Measurements from ENCODE around the gene RNASET2. TPM values are rescaled to one million over a fixed set of nuclear protein-coding genes. Genes with fewer than 3 reads are reported as not detected.

RNASET2 gene
- total RNA-seq, 4 donors from 2014 or later = 57.9 to 115 (median 103) TPM

- peaks cover 0 to 44% (median 2%) of the 10 kb centered on the region in 3 donors for H3K36me3 ChIP-seq
- DNase-seq (ENCODE audit: low spot score in 2 of 2) = no peak
- H3K27ac ChIP-seq = no peak overlapping the region
- no peaks in the 10 kb centered on the region for H3K27me3 ChIP-seq
- H3K9me3 ChIP-seq = no peaks in the 10 kb centered on the region
- no peaks in the 10 kb centered on the region for H3K4me1 ChIP-seq
- H3K4me3 ChIP-seq = no peak overlapping the region
- TF ChIP-seq EP300 (IDR thresholded peaks at IDR 0.05) (no peak), CTCF (IDR thresholded peaks at IDR 0.05) (no peak), POLR2A (IDR thresholded peaks at IDR 0.05) (no peak)
- 83 to 86% methylated on average over 21 of the region's 21 CpGs for WGBS, 2 donors
Observed at GRCh38 chr6:166928644-166929541, 27.5 kb downstream of the RNASET2 start.

GRCh38 chr6:166927935-166928643 lies 28.3 kb downstream of the RNASET2 start:
- no peak overlapping the region for H3K4me3 ChIP-seq
- TF ChIP-seq EP300 (IDR thresholded peaks at IDR 0.05) (no peak), POLR2A (IDR thresholded peaks at IDR 0.05) (no peak), CTCF (IDR thresholded peaks at IDR 0.05) (no peak)
- H3K27ac ChIP-seq = no peak overlapping the region
- H3K9me3 ChIP-seq = no peaks in the 10 kb centered on the region
- H3K4me1 ChIP-seq = no peaks in the 10 kb centered on the region
- H3K27me3 ChIP-seq = no peaks in the 10 kb centered on the region
- H3K36me3 ChIP-seq = peaks cover 0 to 37% (median 0%) of the 10 kb centered on the region in 3 donors
- WGBS, 2 donors = 81 to 84% methylated on average over 13 of the region's 13 CpGs
- DNase-seq (ENCODE audit: low spot score in 2 of 2) = no peak

- Histone ChIP-seq H3K4me1 (no peaks in the 10 kb centered on the region), H3K27ac (no peak overlapping the region), H3K27me3 (no peaks in the 10 kb centered on the region), H3K4me3 (no peak overlapping the region), H3K36me3 (peaks cover 0 to 32% (median 0%) of the 10 kb centered on the region in 3 donors), H3K9me3 (no peaks in the 10 kb centered on the region)
- TF ChIP-seq CTCF (IDR thresholded peaks at IDR 0.05) (no peak), EP300 (IDR thresholded peaks at IDR 0.05) (no peak), POLR2A (IDR thresholded peaks at IDR 0.05) (no peak)
- 51 to 69% methylated on average over 12 of the region's 12 CpGs for WGBS, 2 donors
- no peak for DNase-seq (ENCODE audit: low spot score in 2 of 2)
Observed at GRCh38 chr6:166927240-166927934, 29.0 kb downstream of the RNASET2 start.

- Histone ChIP-seq H3K4me3 (no peak overlapping the region), H3K36me3 (peaks cover 0 to 25% (median 0%) of the 10 kb centered on the region in 3 donors), H3K27me3 (no peaks in the 10 kb centered on the region), H3K9me3 (no peaks in the 10 kb centered on the region), H3K4me1 (no peaks in the 10 kb centered on the region), H3K27ac (no peak overlapping the region)
- DNase-seq (ENCODE audit: low spot score in 2 of 2) = no peak
- 84% methylated on average over 12 of the region's 12 CpGs for WGBS, 2 donors
- TF ChIP-seq POLR2A (IDR thresholded peaks at IDR 0.05) (no peak), EP300 (IDR thresholded peaks at IDR 0.05) (no peak), CTCF (IDR thresholded peaks at IDR 0.05) (no peak)
Observed at GRCh38 chr6:166926748-166927147, 29.6 kb downstream of the RNASET2 start.
